ENCODE measurements around the gene PRKCE.
A peak's percentile ranks its signal among the peaks of the same experiment; 100 is the strongest.
"Not testable (repeated sequence)": the region's sequence is repeated elsewhere in the genome, so short reads cannot be mapped to it uniquely, and the experiment has no call there.

The PRKCE gene

DNA sequence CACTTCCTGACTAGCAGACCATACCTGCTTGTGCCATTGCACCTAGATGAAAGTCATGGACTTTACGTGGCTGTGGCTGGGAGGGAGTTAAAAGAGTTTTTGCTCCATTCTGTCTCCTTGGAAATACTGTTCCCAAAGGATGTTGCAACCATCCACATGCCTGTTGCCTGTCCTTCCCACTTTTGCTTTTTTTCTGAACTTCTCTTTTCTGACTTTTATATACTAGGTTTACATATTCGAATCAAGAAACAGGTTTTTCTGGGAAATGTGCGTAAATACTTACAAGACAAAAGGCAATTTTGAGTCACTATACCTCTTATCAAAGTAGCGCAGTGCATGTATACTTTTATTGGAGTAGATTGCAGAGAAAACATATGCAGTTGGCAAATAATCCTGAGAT, 244.8 kb downstream of the PRKCE start:
- no peak for DNase-seq

DNA sequence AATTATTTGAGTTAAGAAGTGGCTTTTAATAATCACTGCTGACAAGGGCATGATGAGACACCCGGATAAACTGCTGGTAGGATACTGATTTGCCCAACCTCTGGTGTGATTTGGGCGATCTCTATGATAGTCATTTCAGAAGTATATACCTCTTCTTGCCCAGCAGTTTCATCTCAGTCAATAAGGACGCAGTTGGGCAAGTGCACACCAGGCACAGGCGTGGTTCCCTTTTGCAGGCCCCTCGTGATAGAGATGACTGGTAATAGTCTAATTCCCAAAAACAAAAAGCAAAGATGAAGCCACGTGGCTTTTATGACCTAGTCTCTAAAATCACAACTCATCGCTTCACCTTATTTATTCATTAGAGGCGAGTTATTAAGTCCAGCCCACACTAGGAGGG, 246.4 kb downstream of the PRKCE start:
- DNase-seq: no peak

DNA sequence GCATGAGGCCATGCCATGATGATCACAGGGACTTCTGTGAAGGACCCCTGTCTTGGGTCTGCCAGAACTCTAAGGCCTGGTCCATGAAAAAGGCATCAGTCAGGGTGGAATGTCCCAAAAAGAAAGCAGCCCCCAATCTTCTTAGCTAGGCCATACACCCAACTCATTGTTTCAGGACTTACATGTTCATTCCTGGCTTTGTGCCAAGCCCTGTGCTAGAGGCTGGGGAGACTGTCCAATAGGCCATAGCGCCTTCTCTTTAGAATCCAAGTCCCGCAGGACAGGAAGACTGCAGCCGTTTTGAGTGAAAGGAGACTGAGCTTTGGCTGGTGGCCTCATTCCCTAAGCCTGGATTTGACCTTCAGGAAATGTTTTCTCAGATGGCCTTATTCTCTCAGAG, 247.3 kb downstream of the PRKCE start:
- no peak for DNase-seq

DNA sequence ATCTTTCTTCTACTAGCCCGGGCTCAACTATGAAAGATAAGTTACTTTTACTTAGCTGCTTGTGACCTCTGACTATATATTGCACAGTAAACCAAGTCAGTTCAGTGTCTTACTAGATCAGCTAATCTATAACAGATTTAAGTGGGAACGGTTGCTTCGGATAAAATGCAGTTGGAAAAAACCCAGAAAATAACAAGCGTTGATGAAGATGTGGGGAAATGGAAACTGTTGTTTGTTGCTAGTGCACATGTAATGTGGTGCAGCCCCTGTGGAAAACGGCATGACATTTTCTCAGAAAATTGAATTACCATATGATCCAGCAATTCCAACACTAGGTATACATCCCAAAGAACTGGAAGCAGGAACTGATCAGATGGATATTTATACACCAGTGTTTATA, 248.5 kb downstream of the PRKCE start:
- DNase-seq: no peak

DNA sequence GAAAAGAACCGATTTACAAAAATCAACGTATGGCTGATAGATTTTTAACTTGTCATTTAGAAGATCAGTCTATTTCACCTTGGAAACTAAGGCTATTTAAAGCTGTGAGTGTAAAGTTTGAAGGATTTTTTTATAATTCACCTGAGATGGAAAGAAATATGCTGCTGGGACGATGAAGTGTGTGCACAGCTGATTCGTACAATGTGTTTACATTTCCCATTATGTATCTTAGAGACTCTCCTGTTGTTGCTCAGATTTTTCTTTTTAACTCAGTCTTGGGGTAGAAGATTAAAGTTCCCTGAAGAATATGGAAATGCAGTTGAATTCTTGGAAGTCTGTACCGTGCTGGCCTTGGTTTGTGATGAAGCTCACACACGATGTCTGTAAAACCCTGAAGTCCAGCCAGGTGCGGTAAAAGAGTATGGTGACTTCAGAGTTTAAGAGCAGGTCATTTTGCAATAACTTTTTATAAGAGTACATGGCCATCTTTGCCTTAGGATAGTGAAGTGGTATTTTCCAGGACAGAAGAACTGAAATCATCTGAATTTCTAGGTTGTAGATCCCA, 250.1 kb downstream of the PRKCE start:
- no peak for DNase-seq

DNA sequence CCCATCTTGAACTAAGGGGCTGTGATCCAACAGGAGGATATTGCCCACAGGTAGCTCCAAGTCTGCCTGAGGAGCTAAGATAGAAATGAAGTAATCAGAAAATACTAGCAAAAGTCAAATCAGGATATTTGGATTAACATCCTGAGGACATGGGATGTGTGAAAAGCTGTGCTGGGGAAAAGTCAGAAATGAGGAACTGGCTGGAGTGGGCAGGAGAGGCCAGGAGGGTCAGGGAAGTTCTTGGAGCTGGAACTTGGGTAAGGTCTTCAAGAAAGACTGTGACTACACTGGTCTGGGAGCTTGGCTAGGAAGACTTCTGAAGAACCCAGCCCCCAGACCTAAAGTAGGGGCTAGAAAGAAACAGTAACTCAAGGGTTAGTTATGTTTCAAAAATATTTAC, 250.9 kb downstream of the PRKCE start:
- DNase-seq: no peak

DNA sequence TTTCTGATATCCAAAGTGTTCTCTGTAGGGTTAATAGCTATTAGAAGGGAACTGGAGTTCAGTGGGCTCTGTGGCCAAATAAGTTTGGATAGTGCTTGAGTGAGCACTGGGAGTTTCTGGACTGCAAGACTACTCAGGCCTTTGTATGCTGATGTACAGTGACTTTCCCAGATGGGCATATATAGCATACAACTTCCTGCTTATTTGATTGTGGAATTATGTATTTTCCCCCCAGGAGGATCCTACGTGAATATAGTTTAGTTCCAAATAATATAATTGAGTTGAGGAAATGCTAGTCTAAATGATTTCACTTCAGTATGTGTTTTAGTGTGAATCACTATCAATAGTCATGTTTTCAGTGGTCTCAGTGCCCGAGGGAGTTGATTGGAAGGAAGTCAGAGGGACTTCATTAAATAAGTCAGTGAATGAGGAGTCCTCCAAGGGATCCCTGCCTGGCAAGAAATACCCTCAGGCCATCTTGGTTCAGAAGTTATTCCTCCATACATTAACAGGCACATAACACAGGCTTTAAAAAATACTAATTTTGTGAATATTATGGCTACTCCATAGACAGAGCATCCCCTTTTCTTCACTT, 251.4 kb downstream of the PRKCE start:
- DNase-seq: no peak

DNA sequence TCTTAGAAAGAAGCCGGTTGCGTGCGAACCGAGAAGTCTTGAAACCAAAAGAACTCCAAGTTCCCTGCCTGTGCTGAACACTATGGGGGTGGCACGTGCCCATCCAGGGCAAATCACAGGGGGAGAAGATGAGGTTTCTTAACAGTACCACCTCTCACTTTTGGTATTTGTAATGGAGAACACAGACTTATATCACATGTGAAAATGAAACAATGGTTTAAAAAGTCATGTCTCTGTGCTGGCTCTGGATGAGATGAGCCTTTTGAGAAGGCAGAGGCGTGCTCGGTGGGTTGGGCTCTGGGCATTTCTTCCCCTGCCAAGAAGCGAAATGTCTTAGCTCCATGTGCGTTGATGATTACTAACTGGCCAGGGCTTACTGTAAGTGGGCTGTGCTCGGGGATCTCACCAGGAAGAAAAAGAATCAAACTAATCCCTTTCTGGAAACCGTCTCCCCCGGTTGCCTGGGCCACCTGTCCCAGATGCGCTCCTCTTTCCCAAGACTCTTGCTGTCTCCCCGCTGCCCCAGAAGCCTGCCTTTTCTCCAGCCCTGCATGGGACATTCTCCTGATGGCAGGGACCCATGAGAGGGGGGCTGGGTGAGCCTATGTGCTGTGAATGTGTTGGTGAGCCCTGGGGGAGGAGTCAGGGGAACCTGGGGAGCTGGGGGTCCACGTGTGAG, 252.9 kb downstream of the PRKCE start:
- DNase-seq: no peak

DNA sequence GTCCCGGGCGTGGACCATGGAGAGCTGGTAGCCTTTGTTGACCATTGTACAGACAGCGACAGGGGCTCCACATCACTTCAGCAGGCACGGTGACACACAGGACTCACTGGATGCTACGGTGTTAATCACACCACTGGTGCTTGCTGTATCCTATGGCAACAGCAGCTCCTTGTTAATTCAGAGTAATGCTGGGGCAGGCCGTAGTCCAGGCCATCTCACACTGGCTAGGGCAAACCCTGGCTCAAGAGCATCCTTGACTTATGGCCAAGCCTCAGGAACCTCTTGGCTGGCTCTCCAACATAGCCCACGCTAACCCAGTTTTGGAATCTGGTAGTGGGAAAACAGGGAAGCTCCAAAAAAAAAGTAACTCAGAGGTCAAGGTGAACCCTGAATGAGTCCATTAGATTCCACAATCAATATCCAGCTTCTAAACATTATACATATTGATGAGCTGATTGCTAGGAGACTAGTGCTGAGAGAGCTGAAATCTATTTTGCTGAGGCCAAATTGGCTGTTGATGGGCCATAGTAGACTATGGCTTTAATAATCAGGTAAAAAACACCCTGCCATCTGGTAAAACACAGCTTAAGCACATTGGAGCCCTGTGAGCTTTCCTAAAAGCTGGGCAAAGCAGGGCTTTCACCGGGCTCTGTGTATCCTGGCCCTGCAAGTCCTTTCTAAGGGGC, 253.6 kb downstream of the PRKCE start:
- DNase-seq: no peak

DNA sequence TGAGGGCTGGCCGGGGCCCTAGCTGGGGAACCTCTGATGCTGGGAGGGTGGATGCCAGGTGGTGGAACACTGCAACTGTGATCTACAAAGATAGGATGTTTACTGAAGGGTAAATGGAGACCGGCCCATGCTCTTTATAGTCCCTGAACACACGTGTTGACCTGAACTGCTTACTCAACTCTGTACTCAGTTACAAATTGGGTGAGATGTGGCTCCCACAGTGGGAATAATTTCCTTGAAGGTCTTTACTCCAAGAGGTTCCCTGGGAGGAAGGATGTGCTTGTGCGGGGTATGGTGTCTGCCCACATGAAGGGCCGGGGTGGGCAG, 254.1 kb downstream of the PRKCE start:
- no peak for DNase-seq

DNA sequence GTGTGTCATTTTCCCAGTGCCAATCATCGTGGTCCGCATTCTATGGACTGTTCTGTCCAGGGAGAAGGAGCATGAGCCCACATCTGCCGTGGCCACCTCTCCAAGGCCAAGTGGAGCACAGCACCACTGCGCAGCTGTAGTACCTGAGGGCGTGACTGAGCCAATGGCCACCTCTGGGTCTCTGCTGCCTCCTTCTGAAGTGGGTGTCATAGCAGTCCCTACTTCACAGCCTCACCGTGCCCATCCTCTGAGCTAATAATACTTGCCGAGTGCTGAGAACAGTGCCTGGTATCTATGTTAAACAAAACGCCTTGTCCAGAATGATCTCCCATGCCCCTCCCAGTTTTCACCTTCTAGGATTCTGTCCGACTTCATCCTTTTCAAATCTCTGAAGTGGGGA, 256.1 kb downstream of the PRKCE start:
- no peak for DNase-seq

DNA sequence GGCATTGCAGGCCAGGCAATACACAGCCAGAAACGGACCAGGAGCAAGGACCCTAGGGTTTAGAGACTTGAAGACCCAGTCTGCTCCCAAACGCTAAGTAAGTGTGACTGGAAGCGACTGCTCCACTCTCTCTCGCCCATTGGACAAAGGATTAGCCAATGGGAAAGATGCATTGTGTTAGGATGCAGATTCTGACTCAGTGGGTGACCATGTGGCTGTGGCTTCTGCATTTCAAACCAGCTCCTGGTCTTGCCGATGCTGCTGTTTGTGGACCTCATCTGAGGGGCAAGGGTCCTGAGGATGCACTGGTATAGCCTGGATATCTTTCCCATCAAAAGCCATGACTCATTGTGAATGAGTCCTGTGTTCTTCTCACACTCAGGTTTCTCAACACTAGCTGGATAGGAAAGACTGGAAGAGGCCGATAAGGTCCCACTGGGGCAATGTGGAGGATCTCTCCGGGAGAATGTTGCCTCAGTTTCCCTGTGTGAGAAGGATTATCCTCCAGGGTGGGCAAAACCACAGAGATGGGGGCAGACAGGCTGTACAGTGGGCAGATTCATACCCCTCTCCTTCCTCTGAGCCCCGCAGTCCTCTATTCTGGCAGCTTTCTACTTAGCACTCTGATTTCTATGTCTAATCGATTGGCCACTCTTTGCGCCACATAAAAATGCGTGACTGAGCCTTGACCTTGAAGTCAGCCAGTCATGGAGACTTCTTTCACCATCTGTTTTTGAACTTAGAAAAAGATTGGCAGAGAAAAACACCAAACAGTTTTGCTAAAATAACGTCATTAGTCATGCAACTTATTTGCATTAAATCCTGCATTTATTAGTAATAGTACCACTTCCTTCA, 257.1 kb downstream of the PRKCE start:
- DNase-seq: no peak

DNA sequence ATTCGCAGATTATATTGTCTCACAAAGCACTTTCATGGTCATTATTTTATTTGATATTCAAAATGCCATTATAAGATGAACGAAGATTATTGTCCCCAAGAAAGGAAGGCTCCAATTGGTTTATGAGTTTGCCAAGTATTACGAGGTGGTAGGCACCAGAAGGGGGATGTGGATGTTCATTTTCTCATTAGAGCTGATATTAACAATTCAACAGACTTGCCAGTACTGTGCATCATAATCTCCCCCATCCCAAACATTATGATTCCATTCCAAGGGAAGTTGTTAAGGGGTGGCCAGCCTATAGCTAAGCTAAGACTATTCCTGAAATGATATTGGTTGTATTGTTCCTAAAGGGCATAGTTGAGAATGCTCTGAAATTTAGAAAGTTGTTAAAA, 257.7 kb downstream of the PRKCE start:
- DNase-seq: no peak

DNA sequence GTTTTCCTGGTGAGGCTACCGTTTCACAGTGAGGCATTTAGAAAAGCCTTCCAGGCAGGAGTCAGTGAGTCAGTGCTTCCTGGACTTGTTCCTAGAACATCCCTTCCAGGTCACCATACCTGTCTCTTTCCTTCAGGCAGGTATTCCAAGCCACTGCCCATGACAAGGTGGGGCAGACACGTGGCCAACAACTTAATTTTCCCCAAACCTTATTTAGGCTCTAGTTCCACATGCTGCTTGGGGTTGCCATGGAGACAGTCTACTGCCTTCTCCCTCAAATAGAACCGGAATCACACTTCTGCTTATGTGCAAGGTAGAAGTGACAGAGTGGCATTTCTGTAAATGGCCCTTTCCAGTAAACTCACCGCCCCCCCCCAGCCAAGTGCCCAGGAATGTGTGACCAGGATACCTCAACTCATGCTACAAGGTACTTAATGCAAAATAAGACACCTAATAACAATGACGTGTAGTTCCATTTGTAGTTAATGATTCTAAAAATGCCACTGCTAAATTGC, 258.3 kb downstream of the PRKCE start:
- DNase-seq: peak; percentile 14

DNA sequence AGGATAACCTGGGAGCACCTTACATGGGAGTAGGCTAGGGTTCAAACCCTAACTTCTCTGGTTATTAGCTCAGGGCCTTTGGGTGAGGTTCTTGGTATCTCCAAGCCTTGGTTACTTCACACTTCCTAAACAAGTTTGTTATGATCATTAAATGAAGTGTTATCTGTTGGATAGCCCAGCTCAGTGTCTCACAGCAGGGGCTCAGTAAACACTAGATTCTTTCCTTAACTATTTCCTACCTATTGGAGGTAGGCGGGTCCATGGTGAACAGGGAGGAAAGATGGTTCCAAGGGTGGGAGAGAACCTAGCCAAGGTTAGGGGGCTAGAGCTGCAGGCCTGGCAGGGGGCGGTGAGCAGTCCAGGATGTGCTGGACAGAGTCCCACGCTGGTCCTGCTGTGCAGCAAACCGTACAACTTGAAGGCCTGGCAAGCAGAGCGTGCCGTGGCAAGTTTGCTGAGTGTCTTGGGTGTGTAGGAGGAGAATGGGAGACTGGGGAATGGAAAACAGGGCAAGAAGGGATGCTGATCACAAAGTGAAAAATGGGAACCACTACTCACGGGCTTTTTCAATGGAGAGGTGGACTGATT, 259.1 kb downstream of the PRKCE start:
- DNase-seq: no peak

DNA sequence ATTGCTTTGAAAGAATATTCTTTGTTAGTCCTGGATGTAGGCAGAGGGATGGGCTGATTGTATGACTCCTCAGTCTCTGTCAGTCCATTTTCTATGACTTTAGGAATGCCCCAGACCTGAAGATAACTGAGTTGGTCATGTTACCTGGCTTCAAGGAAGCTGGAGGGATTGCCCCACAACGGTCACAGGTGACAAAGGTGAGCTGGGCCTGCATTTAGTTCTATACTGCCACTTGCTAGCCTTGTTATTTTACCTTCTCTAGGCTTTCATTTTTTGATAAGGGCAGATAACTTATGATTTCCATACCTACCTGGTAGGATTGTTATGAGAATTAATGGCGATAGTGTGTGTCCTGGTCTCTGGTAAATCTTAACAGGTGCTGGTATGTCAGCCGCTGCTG, 260.1 kb downstream of the PRKCE start:
- no peak for DNase-seq

DNA sequence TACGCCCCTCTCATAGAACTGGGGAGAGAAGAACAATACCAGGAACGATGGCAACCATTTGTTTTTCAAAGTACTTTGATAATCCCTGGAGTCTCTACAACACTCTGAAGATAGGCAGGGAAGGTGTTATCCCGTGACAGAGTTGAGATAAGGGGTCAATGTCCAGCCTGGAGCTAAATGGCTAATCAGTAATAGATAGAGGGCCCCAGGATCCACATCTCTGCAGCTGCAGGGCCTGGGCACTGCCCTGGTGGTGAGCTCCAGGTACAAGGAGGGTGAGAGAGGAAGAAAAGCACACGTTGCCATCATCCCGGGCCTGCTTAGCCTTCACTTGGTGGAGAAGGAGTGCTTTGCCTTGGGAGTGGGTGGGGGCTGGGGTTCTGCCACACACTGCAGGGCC, 260.6 kb downstream of the PRKCE start:
- DNase-seq: no peak

DNA sequence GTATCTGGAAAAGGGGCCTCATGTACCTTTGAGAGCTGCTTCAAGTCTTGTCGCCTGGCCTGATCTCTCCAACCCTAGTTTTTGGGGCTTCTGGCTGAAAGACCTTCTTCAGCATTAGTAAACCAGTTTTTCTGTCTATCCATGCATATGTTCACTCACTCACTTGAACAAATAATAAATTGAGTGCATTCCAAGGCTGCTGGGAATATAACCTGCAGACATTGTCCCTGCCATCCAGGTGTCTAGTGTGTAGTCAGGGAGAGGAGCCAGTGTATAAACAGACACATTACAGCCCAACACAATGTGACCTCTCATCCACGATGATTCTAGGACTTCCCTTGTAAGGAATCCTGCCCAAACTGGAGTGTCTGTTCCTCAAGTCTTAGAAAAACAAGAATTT, 262.1 kb downstream of the PRKCE start:
- DNase-seq: no peak

DNA sequence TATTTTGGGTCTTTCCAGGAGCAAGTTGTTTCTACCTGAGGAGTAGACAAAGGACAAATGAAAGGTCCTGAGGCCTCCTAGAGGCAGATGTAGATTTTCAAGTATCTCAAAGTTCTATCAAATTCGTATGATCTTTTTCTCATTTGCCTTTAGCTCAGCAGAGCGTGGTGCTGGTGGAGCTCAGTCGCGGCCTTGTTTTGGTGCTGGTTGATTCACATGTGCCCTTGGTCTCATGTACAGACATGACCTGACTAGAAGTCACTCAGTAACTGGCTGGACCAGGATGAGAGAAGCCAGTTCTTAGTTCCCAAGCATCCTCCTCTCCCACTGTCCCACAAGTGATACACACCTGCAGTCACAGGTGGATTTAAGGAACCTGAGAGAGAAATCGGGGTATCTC, 264.0 kb downstream of the PRKCE start:
- DNase-seq: no peak

DNA sequence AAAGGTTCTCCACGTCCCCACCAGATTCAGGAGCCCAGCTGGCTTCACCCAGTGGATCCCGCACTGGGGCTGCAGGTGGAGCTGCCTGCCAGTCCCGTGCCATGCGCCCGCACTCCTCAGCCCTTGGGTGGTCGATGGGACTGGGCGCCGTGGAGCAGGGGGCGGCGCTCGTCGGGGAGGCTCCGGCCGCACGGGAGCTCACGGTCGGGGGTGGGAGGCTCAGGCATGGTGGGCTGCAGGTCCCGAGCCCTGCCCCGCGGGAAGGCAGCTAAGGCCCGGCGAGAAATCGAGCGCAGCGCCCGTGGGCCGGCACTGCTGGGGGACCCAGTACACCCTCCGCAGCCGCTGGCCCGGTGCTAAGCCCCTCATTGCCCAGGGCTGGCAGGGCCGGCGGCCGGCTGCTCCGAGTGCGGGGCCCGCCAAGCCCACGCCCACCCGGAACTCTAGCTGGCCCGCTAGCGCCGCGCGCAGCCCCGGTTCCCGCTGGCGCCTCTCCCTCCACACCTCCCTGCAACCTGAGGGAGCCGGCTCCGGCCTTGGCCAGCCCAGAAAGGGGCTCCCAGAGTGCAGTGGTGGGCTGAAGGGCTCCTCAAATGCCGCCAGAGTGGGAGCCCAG, 266.2 kb downstream of the PRKCE start:
- DNase-seq: not testable (repeated sequence)

DNA sequence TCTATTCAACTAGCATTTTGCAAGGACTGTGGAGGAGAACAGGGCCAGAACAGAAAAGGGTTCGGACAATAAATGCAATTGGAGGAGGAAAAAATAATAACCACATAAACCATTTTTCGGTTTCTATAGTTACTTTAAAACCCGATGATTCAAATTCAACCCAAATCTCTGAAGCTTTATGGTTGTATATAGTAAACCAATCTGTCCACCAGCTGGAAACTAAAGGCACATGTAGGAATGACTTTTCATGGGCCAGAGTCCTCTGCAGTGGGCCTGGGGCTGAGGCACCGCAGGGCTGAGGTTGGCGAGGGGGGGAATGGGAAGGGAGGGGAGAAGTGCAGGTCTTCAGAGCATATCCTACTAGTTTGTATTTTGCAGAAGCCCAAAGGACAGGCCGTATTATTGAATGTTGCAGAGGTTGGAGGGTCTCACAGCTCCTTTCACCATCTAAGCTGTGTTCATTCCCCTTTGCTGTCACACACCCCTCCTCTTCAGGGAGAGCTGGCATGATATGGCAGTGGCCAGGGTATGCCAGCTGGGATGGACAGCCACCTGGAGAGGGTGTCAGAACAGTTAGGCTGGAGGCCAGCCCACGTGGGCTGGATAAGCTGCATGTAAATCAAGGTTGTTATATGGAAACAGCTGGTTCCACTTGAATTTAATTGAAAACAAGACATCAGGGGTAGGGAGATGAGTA, 267.1 kb downstream of the PRKCE start:
- no peak for DNase-seq

DNA sequence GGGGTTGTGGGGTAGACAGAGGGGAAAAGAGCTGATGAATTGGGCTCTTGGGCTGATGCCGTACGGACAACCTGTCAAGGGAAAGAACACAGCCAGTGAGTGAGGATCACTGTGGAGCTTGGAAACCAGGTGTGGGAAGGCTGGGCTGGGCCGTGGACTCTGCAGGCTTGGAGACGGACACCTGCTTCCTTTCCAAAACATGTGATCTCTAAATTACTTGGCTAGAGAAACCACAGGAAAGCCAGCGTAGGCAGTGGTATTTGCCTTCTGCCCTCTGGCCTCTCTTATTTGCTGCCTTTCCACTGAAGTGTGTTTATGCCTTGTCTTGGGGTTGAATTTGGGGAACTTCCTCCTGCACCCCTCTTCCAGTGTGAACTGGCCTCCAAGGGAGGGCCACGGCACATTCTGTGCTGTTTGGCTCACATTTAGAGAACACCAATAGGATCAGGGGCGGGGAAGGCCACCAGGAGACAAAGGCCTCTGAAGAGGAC, 267.7 kb downstream of the PRKCE start:
- no peak for DNase-seq

Data from kidney glomerular epithelial cell (primary cell).